Heart left ventricle (tissue), 16 donors: Measurements from ENCODE around the gene BBX. TPM values are rescaled to one million over a fixed set of nuclear protein-coding genes. Genes with fewer than 3 reads are reported as not detected.

Experiments used
- ATAC-seq, 4 donors: fragments of 200-7000 bp; cut with Tn5 transposase; one replicate each; pipeline ENCODE4 v1.9.1; 2020 to 2022; ENCODE audit warnings: moderate library complexity in 4 of 4, mild to moderate bottlenecking in 3 of 4, moderate number of reproducible peaks in 1 of 4
- DNase-seq, 5 donors: peaks; one replicate each; pipeline ENCODE4 v3.0.0-alpha.2; 2020
- H3K27ac ChIP-seq, 12 donors: fragments of 200-600 bp; sonication (generic) in 4 of 12; one replicate each; pipeline versions ENCODE4 v1.5.0 to v1.8.0; 2016 to 2022; ENCODE audit warnings: mild to moderate bottlenecking in 2 of 12
- H3K27me3 ChIP-seq, 9 donors: fragments of 200-600 bp; sonication (generic) in 2 of 9; one replicate each; pipeline versions ENCODE4 v1.5.1 to v1.8.0; 2016 to 2022; ENCODE audit warnings: mild to moderate bottlenecking in 3 of 9
- H3K36me3 ChIP-seq, 9 donors: fragments of 200-600 bp; sonication (generic) in 2 of 9; one replicate each; pipeline versions ENCODE4 v1.5.0 to v1.8.0; 2018 to 2022; ENCODE audit warnings: mild to moderate bottlenecking in 2 of 9
- H3K4me1 ChIP-seq, 12 donors: fragments of 200-600 bp; sonication (generic) in 4 of 12; one replicate each; pipeline versions ENCODE4 v1.5.0 to v1.8.0; 2016 to 2022; ENCODE audit warnings: mild to moderate bottlenecking in 3 of 12
- H3K4me3 ChIP-seq, 12 donors: fragments of 200-600 bp; sonication (generic) in 4 of 12; one replicate each; pipeline versions ENCODE4 v1.5.0 to v1.8.0; 2017 to 2022; ENCODE audit warnings: mild to moderate bottlenecking in 9 of 12, moderate library complexity in 4 of 12
- H3K9me3 ChIP-seq, 12 donors: fragments of 200-600 bp; sonication (generic) in 4 of 12; one replicate each; pipeline versions ENCODE4 v1.5.0 to v1.8.0; 2016 to 2022; ENCODE audit warnings: mild to moderate bottlenecking in 1 of 12
- POLR2A ChIP-seq, 2 donors: fragments of 450-650 bp; IDR thresholded peaks; one replicate each; pipeline ENCODE4 v1.6.1; 2017; ENCODE audit warnings: antibody characterized with exemption in 2 of 2, mild to moderate bottlenecking in 2 of 2, moderate library complexity in 2 of 2
- WGBS, 4 donors: extraction: QIAGEN DNeasy Blood & Tissue Kit in 2 of 4; methylation state at CpG; one replicate each; pipeline versions ENCODE4 v1.1.5 to v1.1.7; 2013 to 2018; 5-methylcytosine and 5-hydroxymethylcytosine counted together
- intact Hi-C, 10 donors: fragments of 100-400 bp; cut with DNase I; formaldehyde crosslinking; loops; one replicate each; pipeline versions ENCODE4 v1.11.1 to v1.14.2; 2022
- polyA plus RNA-seq, 2 donors: library from polyadenylated mRNA; stranded (reverse); fragments of 200-250 nt; gene quantifications; one replicate each; pipeline ENCODE4 v1.2.3, GENCODE V29; 2013
- total RNA-seq, 9 donors: library from RNA; depleted of rRNA in 2 of 9; stranded (reverse); fragments of >200 nt in 2 of 9; fragmentation: NEBNext Ultra II Directional in 3 of 9; extraction: Animal tissue kit (Norgen Biotek cat#: 25700) in 3 of 9; gene quantifications; one replicate each; pipeline versions ENCODE4 v1.1.0 to v1.2.4, GENCODE V29; 2016 to 2023
- TF ChIP-seq, protein P1 (sequence below), 12 donors: fragments of 200-600 bp; sonication (generic) in 4 of 12; IDR thresholded peaks; one replicate each; pipeline versions ENCODE4 v1.5.0 to v1.8.0; 2018 to 2022; ENCODE audit warnings: antibody characterized with exemption in 12 of 12, mild to moderate bottlenecking in 5 of 12
- donor health status: ischemic (EF 13 %, LVEDD 7.1; RV severe dilation, severe dysfunction).
- donor health status: healthy with polysubstance abuse.
- donor health status: DM: no; HTN: yes; CAD: no.
- donor health status: DM: no; HTN: no; CAD: no.
- donor health status: ischemic (EF 25% LVEDD 6.9; RV normal size, moderate dysfunction).
- donor health status: ischemic (EF 25% LVEDD 5.7; RV mildly dilated, moderate dysfunction).
- donor health status: healthy.
- donor health status: DM: yes; HTN: yes; CAD: no.
- donor health status: ischemic (EF 35%, LVEDD 5.7; RV mildly dilated, moderate dysfunction).
- donor health status: nonischemic (EF 11% LVEDD 7.7; RV severe dilation, severe dysfunction).
- donor health status: DM: yes; HTN: yes; CAD: no.
- donor health status: PGD.
- donor health status: ischemic (EF 29% LVEDD 5.4; RV normal size, mild dysfunction).
- donor health status: nonischemic (EF 23%, LVEDD 6.1; RV moderate dilation, normal function).

Gene BBX
- total and polyA plus RNA-seq, 11 donors, result 9.1 to 60.5 (median 46.8) TPM

DNA sequence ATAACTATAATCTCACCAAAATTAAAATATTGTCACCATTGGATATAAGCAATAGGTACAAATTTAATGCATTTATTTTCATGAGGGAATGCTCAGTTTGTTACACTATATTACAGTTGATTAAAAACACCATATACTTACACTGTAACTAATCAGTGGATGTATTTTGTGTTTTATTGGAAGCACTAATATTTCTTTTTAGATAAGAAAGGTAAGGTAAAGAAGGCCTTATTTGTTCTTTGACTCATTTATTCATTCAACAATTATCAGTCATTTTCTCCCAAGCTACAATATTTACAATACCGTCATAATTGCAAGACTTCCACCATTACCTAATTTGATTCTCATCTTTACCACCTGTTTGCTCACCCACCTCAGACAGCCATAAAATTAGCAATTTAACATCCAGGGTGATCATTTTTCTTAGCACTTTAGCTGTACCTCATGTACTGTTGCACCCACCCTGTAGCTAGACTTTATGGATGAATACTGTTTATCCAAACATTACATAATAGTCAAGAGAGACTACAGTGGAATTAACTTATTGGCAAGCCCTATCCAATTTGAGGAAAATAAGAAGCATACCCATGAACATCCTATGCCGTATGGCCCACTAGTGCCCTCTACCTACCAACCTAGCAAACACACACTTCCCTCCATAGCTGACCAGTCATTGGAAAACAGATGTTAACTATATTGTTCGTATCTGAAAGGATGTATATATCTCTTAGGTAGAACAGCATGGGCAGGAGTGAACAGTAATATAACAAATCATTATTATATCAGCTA lies 229.6 kb downstream of the BBX start:
- Histone ChIP-seq H3K9me3 (no peaks in the 10 kb centered on the region), H3K27ac (no peak overlapping the region), H3K4me1 (no peaks in the 10 kb centered on the region), H3K36me3 (peaks cover 0 to 53% (median 12%) of the 10 kb centered on the region in 9 donors), H3K4me3 (no peak overlapping the region), H3K27me3 (no peaks in the 10 kb centered on the region)
- TF ChIP-seq POLR2A (IDR thresholded peaks at IDR 0.05), result no peak
- TF ChIP-seq, protein P1, sequence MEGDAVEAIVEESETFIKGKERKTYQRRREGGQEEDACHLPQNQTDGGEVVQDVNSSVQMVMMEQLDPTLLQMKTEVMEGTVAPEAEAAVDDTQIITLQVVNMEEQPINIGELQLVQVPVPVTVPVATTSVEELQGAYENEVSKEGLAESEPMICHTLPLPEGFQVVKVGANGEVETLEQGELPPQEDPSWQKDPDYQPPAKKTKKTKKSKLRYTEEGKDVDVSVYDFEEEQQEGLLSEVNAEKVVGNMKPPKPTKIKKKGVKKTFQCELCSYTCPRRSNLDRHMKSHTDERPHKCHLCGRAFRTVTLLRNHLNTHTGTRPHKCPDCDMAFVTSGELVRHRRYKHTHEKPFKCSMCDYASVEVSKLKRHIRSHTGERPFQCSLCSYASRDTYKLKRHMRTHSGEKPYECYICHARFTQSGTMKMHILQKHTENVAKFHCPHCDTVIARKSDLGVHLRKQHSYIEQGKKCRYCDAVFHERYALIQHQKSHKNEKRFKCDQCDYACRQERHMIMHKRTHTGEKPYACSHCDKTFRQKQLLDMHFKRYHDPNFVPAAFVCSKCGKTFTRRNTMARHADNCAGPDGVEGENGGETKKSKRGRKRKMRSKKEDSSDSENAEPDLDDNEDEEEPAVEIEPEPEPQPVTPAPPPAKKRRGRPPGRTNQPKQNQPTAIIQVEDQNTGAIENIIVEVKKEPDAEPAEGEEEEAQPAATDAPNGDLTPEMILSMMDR (IDR thresholded peaks at IDR 0.05), result peak; percentile 9 to 57 (median 36)
- ATAC-seq (peak in 1 of 4 donors; percentile 45), DNase-seq (no peak)
- 78 to 84% (median 80%) methylated on average over 3 of the region's 3 CpGs for WGBS, 4 donors
- intact Hi-C loops, result loop anchor here in 3 of 10 donors (5.0 to 10.0 kb wide), 2 partner anchors 175 to 518 kb away; no protein-coding TSS in a partner anchor

DNA sequence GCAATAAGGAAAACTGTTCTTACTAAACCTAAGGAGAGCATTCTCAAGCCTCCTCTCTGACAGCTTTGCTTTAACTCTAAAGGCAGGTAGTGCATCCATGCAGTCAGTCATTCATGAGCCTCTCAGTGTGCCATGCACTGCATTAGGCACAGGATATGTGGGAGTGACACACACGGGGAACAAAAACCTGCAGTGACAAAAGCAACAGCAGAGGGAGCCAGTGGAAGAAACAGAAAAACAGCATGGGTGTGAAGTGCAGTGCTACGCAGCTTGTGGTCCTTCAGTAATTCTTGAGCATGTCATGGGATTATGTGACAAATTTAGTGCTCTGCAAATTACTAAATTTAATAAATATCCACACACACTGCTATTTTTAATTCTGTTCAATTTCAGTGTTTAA lies 230.7 kb downstream of the BBX start:
- Histone ChIP-seq H3K4me1 (no peaks in the 10 kb centered on the region), H3K4me3 (no peak overlapping the region), H3K27ac (no peak overlapping the region), H3K36me3 (peaks cover 0 to 54% (median 12%) of the 10 kb centered on the region in 9 donors), H3K9me3 (no peaks in the 10 kb centered on the region), H3K27me3 (no peaks in the 10 kb centered on the region)
- ATAC-seq (peak in 3 of 4 donors; percentile 29 to 70 (median 58)), DNase-seq (peak in 2 of 5 donors; percentile 9 to 26)
- intact Hi-C loops, result loop anchor here in 3 of 10 donors (5.0 to 10.0 kb wide), 2 partner anchors 176 to 519 kb away; no protein-coding TSS in a partner anchor
- 35 to 48% (median 38%) methylated on average over 2 of the region's 2 CpGs for WGBS, 4 donors
- TF ChIP-seq, protein P1 (IDR thresholded peaks at IDR 0.05), result peak in 11 of 12 donors; percentile 20 to 48 (median 39)
- TF ChIP-seq POLR2A (IDR thresholded peaks at IDR 0.05), result no peak

DNA sequence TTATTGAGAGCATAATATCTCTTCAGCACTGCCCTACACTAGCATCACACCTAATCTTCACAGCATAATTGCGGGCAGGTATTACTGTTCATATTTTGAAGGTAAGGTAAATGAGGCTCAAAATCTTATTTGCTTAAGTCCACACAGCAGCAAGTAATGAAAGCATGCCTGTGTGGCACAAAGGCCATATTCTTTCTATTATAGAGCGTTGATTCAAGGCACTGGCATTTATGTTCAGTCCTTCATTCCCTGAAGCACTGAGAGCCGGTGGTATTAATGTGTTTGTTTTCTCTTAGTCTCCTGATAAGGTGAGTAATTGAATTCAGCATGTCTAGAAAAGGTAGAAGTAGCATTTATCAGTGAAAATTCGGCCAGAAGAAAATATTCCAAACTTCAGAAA lies 231.2 kb downstream of the BBX start:
- H3K9me3 ChIP-seq, result no peaks in the 10 kb centered on the region
- DNase-seq (no peak), ATAC-seq (no peak)
- H3K4me3 ChIP-seq, result no peak overlapping the region
- TF ChIP-seq, protein P1 (IDR thresholded peaks at IDR 0.05), result no peak
- TF ChIP-seq POLR2A (IDR thresholded peaks at IDR 0.05), result no peak
- H3K36me3 ChIP-seq, result peaks cover 0 to 49% (median 12%) of the 10 kb centered on the region in 9 donors
- WGBS, 4 donors, result 79 to 84% (median 80%) methylated on average over 4 of the region's 4 CpGs
- intact Hi-C loops, result loop anchor here in 3 of 10 donors (5.0 to 10.0 kb wide), 2 partner anchors 177 to 519 kb away; no protein-coding TSS in a partner anchor
- H3K27me3 ChIP-seq, result no peaks in the 10 kb centered on the region
- peaks cover 0 to 3% (median 0%) of the 10 kb centered on the region in 12 donors for H3K4me1 ChIP-seq
- no peak overlapping the region for H3K27ac ChIP-seq

DNA sequence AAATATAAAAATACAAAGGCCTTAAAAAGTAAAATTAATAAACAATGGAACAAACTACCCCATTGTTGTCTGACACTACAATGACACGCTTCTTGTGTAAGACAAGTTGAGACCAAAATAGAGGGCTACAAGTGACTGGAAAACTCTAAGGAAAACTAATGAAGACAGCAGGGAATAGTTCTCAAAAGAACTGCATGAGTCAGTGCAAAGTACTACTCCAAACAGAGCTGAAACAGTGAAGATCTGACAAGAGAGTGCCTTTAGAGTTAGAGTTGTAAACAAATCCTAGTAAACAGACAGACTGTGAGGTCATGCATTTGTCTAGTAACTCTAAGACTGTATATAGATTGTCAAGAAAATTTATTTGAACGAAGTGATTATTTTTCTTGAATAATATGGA lies 233.9 kb downstream of the BBX start:
- intact Hi-C loops, result loop anchor here in 1 of 10 donors (10.0 kb wide), 1 partner anchor 522 kb away; no protein-coding TSS in a partner anchor
- H3K4me3 ChIP-seq, result no peak overlapping the region
- ATAC-seq, result no peak
- no peaks in the 10 kb centered on the region for H3K9me3 ChIP-seq
- H3K27ac ChIP-seq, result no peak overlapping the region
- no peak for TF ChIP-seq POLR2A (IDR thresholded peaks at IDR 0.05)
- TF ChIP-seq, protein P1 (IDR thresholded peaks at IDR 0.05), result no peak
- H3K27me3 ChIP-seq, result no peaks in the 10 kb centered on the region
- H3K36me3 ChIP-seq, result peaks cover 0 to 34% (median 12%) of the 10 kb centered on the region in 9 donors
- peaks cover 0 to 5% (median 0%) of the 10 kb centered on the region in 12 donors for H3K4me1 ChIP-seq
- DNase-seq, result no peak
- WGBS, 4 donors, result 86 to 97% (median 92%) methylated on average over 2 of the region's 2 CpGs
